Diencephalon (tissue), 1 donor: ENCODE results near the gene MYOCD. TPM values are rescaled to one million over a fixed set of nuclear protein-coding genes. Genes with fewer than 3 reads are reported as not detected.

Source experiments
- total RNA-seq: library from RNA; depleted of rRNA; stranded (reverse); fragments of >200 nt; gene quantifications from one replicate; pipeline ENCODE4 v1.2.3, GENCODE V29; 2014

MYOCD gene, protein sequence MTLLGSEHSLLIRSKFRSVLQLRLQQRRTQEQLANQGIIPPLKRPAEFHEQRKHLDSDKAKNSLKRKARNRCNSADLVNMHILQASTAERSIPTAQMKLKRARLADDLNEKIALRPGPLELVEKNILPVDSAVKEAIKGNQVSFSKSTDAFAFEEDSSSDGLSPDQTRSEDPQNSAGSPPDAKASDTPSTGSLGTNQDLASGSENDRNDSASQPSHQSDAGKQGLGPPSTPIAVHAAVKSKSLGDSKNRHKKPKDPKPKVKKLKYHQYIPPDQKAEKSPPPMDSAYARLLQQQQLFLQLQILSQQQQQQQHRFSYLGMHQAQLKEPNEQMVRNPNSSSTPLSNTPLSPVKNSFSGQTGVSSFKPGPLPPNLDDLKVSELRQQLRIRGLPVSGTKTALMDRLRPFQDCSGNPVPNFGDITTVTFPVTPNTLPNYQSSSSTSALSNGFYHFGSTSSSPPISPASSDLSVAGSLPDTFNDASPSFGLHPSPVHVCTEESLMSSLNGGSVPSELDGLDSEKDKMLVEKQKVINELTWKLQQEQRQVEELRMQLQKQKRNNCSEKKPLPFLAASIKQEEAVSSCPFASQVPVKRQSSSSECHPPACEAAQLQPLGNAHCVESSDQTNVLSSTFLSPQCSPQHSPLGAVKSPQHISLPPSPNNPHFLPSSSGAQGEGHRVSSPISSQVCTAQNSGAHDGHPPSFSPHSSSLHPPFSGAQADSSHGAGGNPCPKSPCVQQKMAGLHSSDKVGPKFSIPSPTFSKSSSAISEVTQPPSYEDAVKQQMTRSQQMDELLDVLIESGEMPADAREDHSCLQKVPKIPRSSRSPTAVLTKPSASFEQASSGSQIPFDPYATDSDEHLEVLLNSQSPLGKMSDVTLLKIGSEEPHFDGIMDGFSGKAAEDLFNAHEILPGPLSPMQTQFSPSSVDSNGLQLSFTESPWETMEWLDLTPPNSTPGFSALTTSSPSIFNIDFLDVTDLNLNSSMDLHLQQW
- total RNA-seq = 0.46 TPM

DNA sequence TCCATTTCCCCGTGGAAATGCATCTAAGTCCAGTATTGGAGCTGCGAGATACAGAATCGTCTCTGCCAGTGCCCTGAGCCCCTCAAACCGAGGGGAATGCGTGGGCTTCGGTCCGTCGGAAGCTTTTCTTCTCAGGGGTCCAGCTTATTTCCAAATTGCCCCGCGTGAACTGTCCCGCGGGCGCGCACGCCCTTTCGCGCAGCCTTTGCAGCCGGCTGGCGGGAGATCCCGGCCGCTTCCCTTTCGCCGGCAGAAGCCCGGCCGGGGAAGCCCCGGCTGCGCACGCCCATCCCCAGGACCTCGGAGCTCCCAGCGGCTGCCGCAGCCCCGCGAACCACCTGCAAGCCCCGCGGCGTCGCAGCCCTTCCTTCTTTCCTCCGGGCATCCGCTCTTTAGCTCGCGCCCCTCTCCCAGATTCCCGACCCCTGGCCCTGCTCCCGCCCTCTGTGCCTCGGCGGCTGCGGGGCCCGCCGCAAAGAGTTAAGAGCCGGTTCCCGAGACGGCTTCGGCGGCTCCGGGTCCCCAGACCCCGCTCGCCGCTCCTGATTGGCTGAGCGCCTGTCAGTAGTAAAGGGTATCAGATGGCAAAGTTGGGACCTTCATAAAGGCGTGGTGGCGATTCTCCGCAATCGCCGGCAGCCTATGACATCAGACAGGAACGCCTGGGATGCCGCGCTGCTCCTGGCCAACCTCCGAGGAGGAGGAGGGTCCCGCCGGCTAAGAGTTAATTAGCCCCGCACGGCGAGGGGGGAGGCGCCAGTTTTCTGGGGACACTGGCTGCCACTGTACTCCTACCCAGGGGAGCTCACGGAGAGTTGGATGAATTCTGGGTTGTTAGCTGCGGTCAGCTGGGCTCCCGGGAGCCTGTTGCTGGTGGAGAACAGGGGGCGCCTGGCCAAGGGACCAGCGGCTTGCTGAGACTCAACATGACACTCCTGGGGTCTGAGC, at the start of gene MYOCD:
Gene MYOCD, plus strand, starts transcription at position 628 of the 948 bp plus-strand sequence. Its CDS starts 299 bp downstream, at position 927.

DNA sequence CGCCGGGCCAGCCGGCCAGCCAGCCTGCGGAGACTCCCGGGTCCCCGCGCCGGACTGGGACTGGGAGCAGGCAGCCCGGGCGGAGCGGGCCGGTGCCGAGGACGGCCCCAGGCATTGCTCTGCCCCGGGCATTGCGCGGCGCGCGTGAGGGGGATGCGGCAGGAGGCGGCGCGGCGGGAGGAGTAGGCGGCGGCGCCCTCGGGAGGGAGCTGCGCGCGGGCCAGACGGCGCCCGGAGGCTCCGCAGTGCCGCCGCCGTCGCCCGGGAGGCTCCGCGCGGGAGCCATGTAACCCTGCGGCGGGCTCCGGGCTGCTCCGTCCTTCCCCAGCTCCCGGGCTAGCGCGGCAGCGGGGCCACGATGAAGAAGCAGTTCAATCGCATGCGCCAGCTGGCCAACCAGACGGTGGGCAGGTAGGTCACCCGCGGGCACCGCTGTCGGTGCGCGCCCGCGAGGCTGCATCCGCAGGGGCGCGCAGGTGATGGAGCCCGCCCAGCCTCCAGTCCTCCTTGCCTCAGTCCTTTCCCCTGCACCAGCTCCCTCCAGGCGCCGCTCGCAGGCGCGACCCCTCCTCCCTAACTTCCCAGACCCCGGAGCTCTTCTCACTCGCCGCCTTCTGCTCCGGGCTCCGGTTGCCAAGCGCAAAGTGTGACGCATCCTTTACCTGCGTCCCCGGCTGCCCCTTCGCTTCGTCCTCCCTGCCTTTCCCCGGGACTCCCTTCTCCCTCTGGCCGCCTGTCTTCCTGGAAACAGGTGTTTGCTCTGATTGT, 124.0 kb downstream of the MYOCD start, which contains the start of gene ARHGAP44:
Gene ARHGAP44, plus strand, starts transcription at position 18 of the 768 bp plus-strand sequence. Its CDS starts 341 bp downstream, at position 359.

Other genes with a start within 250 kb of the MYOCD start
- gene ARHGAP44, start 123.6 kb downstream of the MYOCD start, total RNA-seq = 19.1 TPM